Sciatic nerve (tissue), 2 donors: ENCODE measurements around the gene FARS2. TPM values are rescaled to one million over a fixed set of nuclear protein-coding genes. Genes with fewer than 3 reads are reported as not detected.
"Not testable (repeated sequence)": the region's sequence is repeated elsewhere in the genome, so short reads cannot be mapped to it uniquely, and the experiment has no call there.

Source experiments
- ATAC-seq: fragments of 200-7000 bp; cut with Tn5 transposase; one replicate; pipeline ENCODE4 v1.9.1; 2020; ENCODE audit warnings: mild to moderate bottlenecking, moderate library complexity
- DNase-seq: peaks from one replicate; pipeline ENCODE4 v3.0.0-alpha.2; 2020; ENCODE audit warnings: low spot score
- intact Hi-C: fragments of 100-400 bp; cut with DNase I; formaldehyde crosslinking; loops from one replicate; pipeline ENCODE4 v1.14.2; 2022
- total RNA-seq: library from RNA; stranded (reverse); fragmentation: NEBNext Ultra II Directional; extraction: Animal tissue kit (Norgen Biotek cat#: 25700); gene quantifications from one replicate; pipeline ENCODE4 v1.2.1, GENCODE V29; 2021
- donor health status: DM: no; HTN: no; CAD: no.
- donor health status: DM: no; HTN: no; CAD: no.

Gene FARS2
- total RNA-seq, 1 donor from 2014 or later = 17.8 TPM

- intact Hi-C loops = no loop called here
- ATAC-seq (no peak), DNase-seq (no peak)
These were observed 273.3 kb downstream of the FARS2 start for GRCh38 chr6:5534643-5535042.

- no peak for ATAC-seq
- intact Hi-C loops = no loop called here
- no peak for DNase-seq
These were observed 275.3 kb downstream of the FARS2 start for GRCh38 chr6:5536644-5537043.

- no peak for DNase-seq
- intact Hi-C loops = no loop called here
- no peak for ATAC-seq
These were observed 275.8 kb downstream of the FARS2 start for GRCh38 chr6:5537132-5537531.

GRCh38 chr6:5537967-5538366 lies 276.7 kb downstream of the FARS2 start:
- DNase-seq = no peak
- intact Hi-C loops = no loop called here

GRCh38 chr6:5540370-5540769 lies 279.1 kb downstream of the FARS2 start:
- DNase-seq (no peak), ATAC-seq (no peak)
- intact Hi-C loops = no loop called here

More at GRCh38 chr6:5537967-5538366, 276.7 kb downstream of the FARS2 start:
- ATAC-seq = no peak

- intact Hi-C loops = no loop called here
- DNase-seq (no peak), ATAC-seq (no peak)
These were observed 279.7 kb downstream of the FARS2 start for GRCh38 chr6:5541025-5541424.

- intact Hi-C loops = no loop called here
These were observed 280.6 kb downstream of the FARS2 start for GRCh38 chr6:5541751-5542432.

GRCh38 chr6:5547556-5547955 lies 286.2 kb downstream of the FARS2 start:
- intact Hi-C loops = no loop called here
- no peak for DNase-seq
- ATAC-seq = no peak

More at GRCh38 chr6:5541751-5542432, 280.6 kb downstream of the FARS2 start:
- ATAC-seq = no peak
- DNase-seq = no peak

- ATAC-seq = no peak
- no peak for DNase-seq
- intact Hi-C loops = no loop called here
These were observed 289.3 kb downstream of the FARS2 start for GRCh38 chr6:5550631-5551030.

- ATAC-seq (peak; percentile 79), DNase-seq (no peak)
- intact Hi-C loops = no loop called here
These were observed 290.9 kb downstream of the FARS2 start for GRCh38 chr6:5552243-5552642.

GRCh38 chr6:5553767-5554166 lies 292.5 kb downstream of the FARS2 start:
- ATAC-seq (no peak), DNase-seq (no peak)
- intact Hi-C loops = no loop called here

GRCh38 chr6:5554226-5554625 lies 292.9 kb downstream of the FARS2 start:
- ATAC-seq (no peak), DNase-seq (no peak)
- intact Hi-C loops = no loop called here

- ATAC-seq = no peak
These were observed 294.7 kb downstream of the FARS2 start for GRCh38 chr6:5556011-5556410.

GRCh38 chr6:5557506-5557905 lies 296.2 kb downstream of the FARS2 start:
- intact Hi-C loops = no loop called here
- DNase-seq (no peak), ATAC-seq (no peak)

More at GRCh38 chr6:5556011-5556410, 294.7 kb downstream of the FARS2 start:
- DNase-seq = no peak
- intact Hi-C loops = no loop called here

GRCh38 chr6:5559651-5560050 lies 298.3 kb downstream of the FARS2 start:
- intact Hi-C loops = no loop called here
- DNase-seq = no peak
- no peak for ATAC-seq

- intact Hi-C loops = no loop called here
- ATAC-seq = no peak
- no peak for DNase-seq
These were observed 301.0 kb downstream of the FARS2 start for GRCh38 chr6:5562277-5562676.

GRCh38 chr6:5563086-5563485 lies 301.8 kb downstream of the FARS2 start:
- ATAC-seq = no peak
- DNase-seq = no peak
- intact Hi-C loops = no loop called here

- ATAC-seq, intact Hi-C loops, DNase-seq: not testable (repeated sequence)
These were observed 303.4 kb downstream of the FARS2 start for GRCh38 chr6:5564746-5565145.

GRCh38 chr6:5565971-5566370 lies 304.7 kb downstream of the FARS2 start:
- ATAC-seq (no peak), DNase-seq (no peak)
- intact Hi-C loops = no loop called here

GRCh38 chr6:5566718-5567117 lies 305.4 kb downstream of the FARS2 start:
- ATAC-seq (no peak), DNase-seq (no peak)
- intact Hi-C loops = no loop called here

GRCh38 chr6:5567352-5567751 lies 306.0 kb downstream of the FARS2 start:
- no peak for DNase-seq
- ATAC-seq = no peak
- intact Hi-C loops = no loop called here
